H9 (cell line): ENCODE measurements around the gene CTAGE1. TPM values are rescaled to one million over a fixed set of nuclear protein-coding genes. Genes with fewer than 3 reads are reported as not detected.

Experiments used
- DNase-seq: peaks from one replicate; pipeline ENCODE4 v3.0.0-alpha.2; 2017
- H2AFZ ChIP-seq: one replicate; pipeline ENCODE4 v1.6.1; 2013; ENCODE audit warnings: mild to moderate bottlenecking, low read length, control low read depth, moderate library complexity
- H2AK5ac ChIP-seq: 2 replicates; pipeline ENCODE4 v1.6.1; 2013; ENCODE audit warnings: low read length, control low read depth, mixed read lengths; ENCODE audit not compliant: insufficient read length
- H2BK120ac ChIP-seq: one replicate; pipeline ENCODE4 v1.6.1; 2013; ENCODE audit warnings: low read depth, mild to moderate bottlenecking, low read length, control low read depth, inconsistent platforms; ENCODE audit not compliant: poor library complexity, severe bottlenecking
- H2BK12ac ChIP-seq: 2 replicates; pipeline ENCODE4 v1.6.1; 2013; ENCODE audit warnings: low read length, control low read depth, mixed read lengths, low read depth; ENCODE audit not compliant: insufficient read length
- H2BK15ac ChIP-seq: 2 replicates; pipeline ENCODE4 v1.6.1; 2013; ENCODE audit warnings: low read depth, low read length, control low read depth
- H2BK20ac ChIP-seq: one replicate; pipeline ENCODE4 v1.6.1; 2013; ENCODE audit warnings: low read depth, mild to moderate bottlenecking, low read length, control low read depth, inconsistent platforms; ENCODE audit not compliant: poor library complexity, severe bottlenecking
- H2BK5ac ChIP-seq: 2 replicates; pipeline ENCODE4 v1.6.1; 2013; ENCODE audit warnings: low read length, control low read depth, mixed read lengths; ENCODE audit not compliant: insufficient read length
- H3K14ac ChIP-seq: 2 replicates; pipeline ENCODE4 v1.6.1; 2013; ENCODE audit warnings: low read length, control low read depth; ENCODE audit not compliant: insufficient read depth
- H3K18ac ChIP-seq: 2 replicates; pipeline ENCODE4 v1.6.1; 2013; ENCODE audit warnings: low read depth, mild to moderate bottlenecking, mixed read lengths, low read length, control low read depth; ENCODE audit not compliant: insufficient read length
- H3K23ac ChIP-seq: 2 replicates; pipeline ENCODE4 v1.6.1; 2013; ENCODE audit warnings: low read length, control low read depth, mixed read lengths, low read depth; ENCODE audit not compliant: insufficient read length
- H3K23me2 ChIP-seq: 2 replicates; pipeline ENCODE4 v1.6.1; 2013; ENCODE audit warnings: low read depth, mild to moderate bottlenecking, mixed read lengths, low read length, control low read depth; ENCODE audit not compliant: insufficient read length, poor library complexity, severe bottlenecking
- H3K27ac ChIP-seq: 2 replicates; pipeline ENCODE4 v1.5.1; 2013; ENCODE audit warnings: low read length, control low read depth, mixed read lengths, low read depth; ENCODE audit not compliant: insufficient read length
- H3K27me3 ChIP-seq: 2 replicates; pipeline ENCODE4 v1.6.1; 2013; ENCODE audit warnings: low read length, control low read depth, inconsistent platforms; ENCODE audit not compliant: insufficient read depth
- H3K4ac ChIP-seq: 2 replicates; pipeline ENCODE4 v1.6.1; 2013; ENCODE audit warnings: low read depth, mild to moderate bottlenecking, control low read depth, inconsistent platforms, low read length, moderate library complexity
- H3K4me1 ChIP-seq: 2 replicates; pipeline ENCODE4 v1.6.1; 2013; ENCODE audit warnings: low read length, control low read depth, inconsistent platforms; ENCODE audit not compliant: insufficient read depth
- H3K4me2 ChIP-seq: 2 replicates; pipeline ENCODE4 v1.6.1; 2013; ENCODE audit warnings: low read length, control low read depth, mixed read lengths; ENCODE audit not compliant: insufficient read length, insufficient read depth
- H3K56ac ChIP-seq: 2 replicates; pipeline ENCODE4 v1.6.1; 2013; ENCODE audit warnings: low read depth, mild to moderate bottlenecking, mixed read lengths, low read length, control low read depth; ENCODE audit not compliant: insufficient read length
- H3K79me1 ChIP-seq: 2 replicates; pipeline ENCODE4 v1.6.1; 2013; ENCODE audit warnings: low read depth, mild to moderate bottlenecking, moderate library complexity, low read length, control low read depth, inconsistent platforms; ENCODE audit not compliant: insufficient read depth, poor library complexity, severe bottlenecking
- H3K79me2 ChIP-seq: 2 replicates; pipeline ENCODE4 v1.6.1; 2013; ENCODE audit warnings: low read length, control low read depth, inconsistent platforms; ENCODE audit not compliant: insufficient read depth
- H3K9ac ChIP-seq: 2 replicates; pipeline ENCODE4 v1.6.1; 2013; ENCODE audit warnings: low read length, control low read depth, mixed read lengths; ENCODE audit not compliant: insufficient read length; ENCODE audit errors: extremely low read depth
- H3K9me3 ChIP-seq: one replicate; pipeline ENCODE4 v1.6.1; 2013; ENCODE audit warnings: low read depth, low read length, inconsistent platforms; ENCODE audit not compliant: control insufficient read depth
- H3T11ph ChIP-seq: one replicate; pipeline ENCODE4 v1.6.1; 2013; ENCODE audit warnings: mild to moderate bottlenecking, low read length, control low read depth, inconsistent platforms
- H4K20me1 ChIP-seq: one replicate; pipeline ENCODE4 v1.6.1; 2013; ENCODE audit not compliant: control insufficient read depth, insufficient read length, insufficient read depth
- H4K5ac ChIP-seq: 2 replicates; pipeline ENCODE4 v1.6.1; 2013; ENCODE audit warnings: low read depth, mild to moderate bottlenecking, mixed read lengths, low read length, control low read depth; ENCODE audit not compliant: insufficient read length
- H4K8ac ChIP-seq: replicated peaks from 2 replicates; pipeline ENCODE4 v1.6.1; 2013; ENCODE audit warnings: low read length, control low read depth, mixed read lengths, low read depth; ENCODE audit not compliant: insufficient read length
- H4K91ac ChIP-seq: 2 replicates; pipeline ENCODE4 v1.6.1; 2013; ENCODE audit warnings: low read depth, mild to moderate bottlenecking, moderate library complexity, mixed read lengths, low read length, control low read depth; ENCODE audit not compliant: insufficient read length
- H3K27ac Mint-ChIP-seq, 3 experiments: 2 replicates in 2 of 3; 3 replicates in 1 of 3; pipeline ENCODE4 v1.8.0; 2020 to 2021; ENCODE audit warnings: mixed read lengths in 3 of 3, mild to moderate bottlenecking in 1 of 3, moderate library complexity in 1 of 3
- H3K27me3 Mint-ChIP-seq: 2 replicates; pipeline ENCODE4 v1.8.0; 2021; ENCODE audit warnings: low read depth, mild to moderate bottlenecking, moderate library complexity, mixed read lengths
- H3K36me3 Mint-ChIP-seq, 3 experiments: 2 replicates in 2 of 3; 3 replicates in 1 of 3; pipeline ENCODE4 v1.8.0; 2020 to 2021; ENCODE audit warnings: low read depth in 3 of 3, mixed read lengths in 3 of 3; ENCODE audit not compliant: insufficient read depth in 1 of 3
- H3K4me1 Mint-ChIP-seq, 2 experiments: 2 replicates each; pipeline ENCODE4 v1.8.0; 2020; ENCODE audit warnings: mixed read lengths in 2 of 2
- H3K4me3 Mint-ChIP-seq, 2 experiments: 2 replicates in 1 of 2; 3 replicates in 1 of 2; pipeline ENCODE4 v1.8.0; 2020 to 2021; ENCODE audit warnings: mild to moderate bottlenecking in 2 of 2, mixed read lengths in 2 of 2, moderate library complexity in 1 of 2
- H3K9me3 Mint-ChIP-seq, 2 experiments: 2 replicates in 1 of 2; 3 replicates in 1 of 2; pipeline ENCODE4 v1.8.0; 2020; ENCODE audit warnings: mild to moderate bottlenecking in 2 of 2, mixed read lengths in 2 of 2, moderate library complexity in 1 of 2
- CTCF ChIP-seq: fragments of 200-600 bp; sonication (generic); conservative IDR thresholded peaks from 3 replicates; pipeline ENCODE4 v1.8.0; 2021; ENCODE audit warnings: antibody characterized with exemption, mild to moderate bottlenecking
- WGBS: extraction: QIAGEN DNeasy Blood & Tissue Kit; methylation state at CpG from one replicate; pipeline ENCODE4 v1.1.7; 2013; ENCODE audit warnings: missing lambda C conversion rate, low lambda C conversion rate, mixed read lengths; ENCODE audit not compliant: insufficient read length; ENCODE audit errors: extremely low coverage; 5-methylcytosine and 5-hydroxymethylcytosine counted together
- total RNA-seq: library from RNA; stranded (reverse); gene quantifications from 2 replicates; pipeline ENCODE4 v1.2.1, GENCODE V29; 2021

The CTAGE1 gene
- total RNA-seq, 1 experiment from 2014 or later: not detected

GRCh38 chr18:22423878-22424564 lies 6.3 kb upstream of the CTAGE1 start:
- Mint-ChIP-seq H3K9me3 (no peaks in the 10 kb centered on the region), H3K27ac (no peak overlapping the region), H3K27me3 (peaks cover 1% of the 10 kb centered on the region), H3K36me3 (peaks cover 0 to under 1% (median 0%) of the 10 kb centered on the region in 3 experiments; a peak in 1 of 7 replicates), H3K4me1 (no peaks in the 10 kb centered on the region), H3K4me3 (no peak overlapping the region)
- H3K4me1 ChIP-seq: no peaks in the 10 kb centered on the region
- no peak for TF ChIP-seq CTCF
- no CpG with 5 or more reads among the region's 9 CpGs for WGBS
- H3T11ph ChIP-seq: no peak overlapping the region
- no peaks in the 10 kb centered on the region for H4K20me1 ChIP-seq
- no peak overlapping the region for H2BK15ac ChIP-seq
- H2AK5ac ChIP-seq: no peak overlapping the region
- no peaks in the 10 kb centered on the region for H3K79me1 ChIP-seq
- no peak overlapping the region for H3K4me2 ChIP-seq
- no peaks in the 10 kb centered on the region for H3K9me3 ChIP-seq
- no peak overlapping the region for H3K18ac ChIP-seq
- H3K27me3 ChIP-seq: no peaks in the 10 kb centered on the region
- H4K8ac ChIP-seq: no peak overlapping the region
- H3K27ac ChIP-seq: no peak overlapping the region
- H3K23me2 ChIP-seq: no peaks in the 10 kb centered on the region
- no peak for DNase-seq
- H4K5ac ChIP-seq: no peak overlapping the region
- H3K79me2 ChIP-seq: no peaks in the 10 kb centered on the region
- H2BK20ac ChIP-seq: no peak overlapping the region
- no peak overlapping the region for H3K14ac ChIP-seq
- H2AFZ ChIP-seq: no peak overlapping the region
- no peak overlapping the region for H3K9ac ChIP-seq
- no peak overlapping the region for H4K91ac ChIP-seq
- no peak overlapping the region for H2BK5ac ChIP-seq
- H3K56ac ChIP-seq: no peak overlapping the region
- H3K4ac ChIP-seq: no peak overlapping the region
- no peak overlapping the region for H3K23ac ChIP-seq
- H2BK120ac ChIP-seq: no peak overlapping the region
- H2BK12ac ChIP-seq: no peak overlapping the region
